ENCODE results near the gene FAM200B.

FAM200B gene

DNA sequence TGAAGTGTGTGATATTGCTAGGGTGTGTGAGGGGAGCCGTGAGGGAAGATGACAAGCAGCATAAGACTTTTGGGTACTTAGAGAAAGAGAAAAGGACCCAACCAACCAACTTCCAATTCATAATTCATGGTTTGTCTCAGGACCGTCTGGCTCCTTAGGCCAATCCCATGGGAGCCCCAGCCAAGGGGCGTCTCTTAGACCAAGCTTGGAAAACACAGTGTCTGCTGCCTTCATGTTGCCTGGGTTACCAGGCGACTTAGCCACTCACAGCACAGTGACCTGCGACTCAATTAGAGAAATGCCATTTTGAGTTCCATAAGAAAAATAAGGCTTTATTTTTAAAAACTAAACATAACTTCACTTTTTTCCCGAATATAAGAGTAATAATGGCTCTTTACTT, 53.9 kb downstream of the FAM200B start:
- DNase-seq (ENCODE audit: low read depth in 2 of 2, low spot score in 1 of 2), result no peak

- DNase-seq (ENCODE audit: low read depth in 2 of 2, low spot score in 1 of 2), result no peak
These were observed 55.0 kb downstream of the FAM200B start for GRCh38 chr4:15736514-15737050.

- no peak for DNase-seq (ENCODE audit: low read depth in 2 of 2, low spot score in 1 of 2)
These were observed 55.6 kb downstream of the FAM200B start for GRCh38 chr4:15737255-15737654.

DNA sequence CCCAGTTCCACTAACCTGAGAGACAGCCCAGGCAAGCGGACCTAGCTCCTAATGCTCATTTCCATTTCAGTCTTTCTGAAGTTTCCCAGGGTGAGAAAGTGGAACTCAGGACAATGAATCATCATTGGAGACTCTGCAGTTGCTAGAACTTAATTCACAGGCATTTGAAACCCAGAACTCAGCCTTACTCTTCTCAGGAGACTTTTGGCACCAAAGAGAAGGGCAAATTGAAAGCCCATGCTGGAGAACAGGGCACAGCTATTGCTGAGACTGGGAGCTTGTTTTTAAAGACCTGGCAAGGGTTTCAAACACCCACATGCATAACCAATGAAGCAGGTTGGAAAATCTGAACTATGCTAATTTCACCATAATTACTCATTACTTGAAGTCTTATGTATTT, 57.2 kb downstream of the FAM200B start:
- DNase-seq (ENCODE audit: low read depth in 2 of 2, low spot score in 1 of 2), result no peak
